Right renal cortex interstitium (tissue), 3 donors: ENCODE measurements around the gene SRRM2. TPM values are rescaled to one million over a fixed set of nuclear protein-coding genes. Genes with fewer than 3 reads are reported as not detected.
"Not testable (repeated sequence)": the region's sequence is repeated elsewhere in the genome, so short reads cannot be mapped to it uniquely, and the experiment has no call there.

Experiments used
- DNase-seq, 3 donors: peaks; one replicate each; pipeline ENCODE4 v3.0.0-alpha.2; 2013; ENCODE audit warnings: low read depth in 3 of 3, low spot score in 2 of 3
- polyA plus RNA-seq, 3 donors: library from polyadenylated mRNA; unstranded; fragments of 120-200 nt; gene quantifications; one replicate each; pipeline ENCODE4 v1.2.1, GENCODE V29; 2013; ENCODE audit not compliant: insufficient read length in 3 of 3

SRRM2 gene
- polyA plus RNA-seq, 3 donors = 383 to 548 (median 392) TPM

DNA sequence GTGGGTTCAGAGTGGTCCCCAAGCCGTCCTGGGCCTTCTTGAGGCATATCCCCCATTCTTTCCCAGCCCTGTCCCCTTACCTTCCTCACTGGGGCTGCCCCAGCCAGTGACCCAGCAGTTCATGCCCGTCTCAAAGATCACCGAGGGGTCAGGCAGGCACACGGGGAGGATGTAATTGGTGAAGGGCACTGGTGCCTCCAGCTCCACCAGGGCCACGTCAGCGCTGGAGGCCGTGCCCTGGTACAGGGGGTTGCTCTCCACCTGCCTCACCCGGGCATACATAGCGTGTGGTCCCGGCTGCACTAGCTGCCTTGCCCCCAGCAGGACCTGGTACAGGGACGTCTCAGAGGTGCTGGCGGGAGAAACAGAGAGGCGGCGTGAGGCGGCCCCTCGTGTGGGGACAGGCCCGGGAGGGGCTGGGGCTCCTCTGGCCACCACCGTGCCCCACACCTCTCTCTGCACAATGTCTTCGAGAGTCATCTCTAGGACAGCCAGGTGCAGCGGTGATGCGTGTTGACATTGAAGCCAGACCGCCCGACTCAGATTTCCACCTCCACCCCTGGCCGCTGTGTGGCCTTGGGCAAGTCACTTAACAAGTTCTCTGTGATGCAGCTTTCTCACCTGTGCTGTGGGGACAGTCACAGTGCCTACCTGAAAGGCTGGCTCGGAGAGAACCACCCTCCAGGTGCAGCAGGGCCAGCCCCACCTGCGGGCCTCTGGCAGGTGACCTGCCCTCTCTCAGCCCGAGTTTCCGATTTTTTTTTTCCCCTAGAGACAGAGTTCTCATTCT, 38.3 kb upstream of the SRRM2 start:
- DNase-seq = no peak

DNA sequence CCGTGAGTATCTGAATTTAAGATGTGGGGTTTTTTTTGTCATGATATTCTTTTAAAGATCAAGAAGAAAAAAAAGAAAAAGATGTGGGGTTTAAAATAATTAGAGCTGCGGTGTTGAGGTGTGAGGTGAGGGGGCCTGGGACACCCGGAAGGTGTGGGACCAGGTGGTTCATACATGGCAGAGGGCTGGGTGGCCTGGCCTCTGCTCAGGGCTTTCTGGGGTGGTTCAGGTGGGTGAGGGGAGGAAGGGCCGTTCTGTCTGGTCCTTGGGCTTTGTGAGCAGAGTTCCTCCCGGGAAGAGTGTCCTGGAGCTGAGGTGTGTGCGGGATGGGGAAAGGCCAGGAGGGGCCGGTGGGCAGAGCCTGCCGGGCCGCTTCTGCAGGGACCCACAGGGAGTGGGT, 37.4 kb upstream of the SRRM2 start:
- DNase-seq = no peak

DNA sequence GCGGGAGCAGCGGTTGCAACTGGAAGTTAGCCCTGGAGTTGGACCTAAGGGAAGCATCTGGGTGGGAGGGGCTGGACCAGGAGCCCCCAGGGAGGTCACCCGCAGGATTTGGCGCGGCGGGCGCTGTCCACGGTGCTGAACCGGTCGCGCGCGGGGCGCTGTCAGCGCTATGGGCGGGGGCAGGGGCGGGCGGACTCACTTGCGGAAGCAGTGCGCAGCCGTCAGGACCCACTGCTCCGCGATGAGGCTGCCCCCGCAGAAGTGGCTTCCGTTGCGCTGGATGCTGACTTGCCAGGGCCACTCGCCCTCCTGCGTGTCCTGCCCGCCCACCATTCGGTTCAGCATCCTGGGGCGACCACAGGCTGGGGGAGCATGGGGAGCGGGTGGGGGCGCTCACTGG, 36.9 kb upstream of the SRRM2 start:
- peak in 2 of 3 donors; percentile 31 to 51 for DNase-seq

DNA sequence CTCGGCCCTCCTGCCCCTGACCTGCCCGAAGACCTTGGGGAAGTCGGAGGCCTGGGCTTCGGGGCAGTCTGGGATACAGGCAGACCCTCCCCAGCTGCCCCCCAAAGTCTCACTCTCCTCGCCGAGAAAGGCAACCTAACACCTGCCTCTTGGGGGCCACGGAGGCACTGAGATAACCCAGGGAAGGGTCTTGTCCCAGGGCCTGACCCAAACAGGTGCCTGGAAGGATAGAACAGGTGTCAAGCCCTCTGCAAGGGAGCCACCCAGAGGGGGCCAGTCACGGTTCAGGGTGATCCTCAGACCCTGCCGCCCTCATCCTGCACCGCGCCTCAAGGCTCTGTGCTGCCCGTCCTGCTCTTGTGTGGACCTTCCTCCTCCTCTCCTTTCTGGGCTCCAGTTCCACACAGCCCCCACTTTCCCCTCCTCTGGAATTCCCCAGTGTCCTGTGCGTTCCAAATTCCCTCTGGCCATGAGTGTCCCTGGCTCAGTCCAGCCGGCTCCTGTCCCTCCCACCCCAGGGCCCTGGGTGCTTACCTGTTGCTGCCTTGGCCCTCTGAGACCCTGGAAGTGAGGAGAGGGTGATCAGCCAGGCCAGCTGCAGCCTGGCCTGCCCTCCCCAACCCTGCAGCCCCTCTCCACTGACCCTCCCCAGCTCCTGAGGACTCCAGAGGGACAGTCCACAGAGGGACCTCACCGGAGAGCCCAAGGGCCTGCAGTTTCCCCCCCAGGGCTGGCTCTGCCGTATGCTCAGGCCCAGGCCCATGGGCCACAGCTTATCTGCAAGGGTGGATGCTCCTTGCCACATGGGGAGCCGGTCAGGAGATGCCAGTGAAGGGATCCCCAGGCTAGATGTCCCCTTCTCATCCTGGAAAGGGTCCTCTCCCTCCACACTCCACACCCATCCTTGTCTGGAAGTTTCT, 36.2 kb upstream of the SRRM2 start:
- DNase-seq = no peak

DNA sequence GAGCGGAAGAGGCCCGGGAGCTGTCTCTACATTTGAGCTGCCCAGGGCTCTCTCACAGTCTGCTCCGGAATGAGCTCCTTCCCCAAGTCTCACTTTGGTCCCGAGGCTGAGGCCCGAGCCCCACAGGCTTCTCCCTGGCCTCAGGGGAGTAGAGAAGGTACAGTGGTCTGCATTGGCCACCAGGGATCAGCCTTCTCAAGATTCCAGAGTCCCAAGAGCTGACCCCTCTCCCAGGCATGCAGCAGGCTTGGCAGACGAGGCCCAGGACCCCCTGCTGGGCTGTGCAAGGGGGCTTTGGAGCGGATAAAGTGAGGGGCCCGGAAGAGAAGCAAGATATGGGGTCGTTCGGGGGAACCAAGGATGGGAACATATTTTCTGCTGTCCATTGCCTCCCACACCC, 35.5 kb upstream of the SRRM2 start:
- DNase-seq = no peak

DNA sequence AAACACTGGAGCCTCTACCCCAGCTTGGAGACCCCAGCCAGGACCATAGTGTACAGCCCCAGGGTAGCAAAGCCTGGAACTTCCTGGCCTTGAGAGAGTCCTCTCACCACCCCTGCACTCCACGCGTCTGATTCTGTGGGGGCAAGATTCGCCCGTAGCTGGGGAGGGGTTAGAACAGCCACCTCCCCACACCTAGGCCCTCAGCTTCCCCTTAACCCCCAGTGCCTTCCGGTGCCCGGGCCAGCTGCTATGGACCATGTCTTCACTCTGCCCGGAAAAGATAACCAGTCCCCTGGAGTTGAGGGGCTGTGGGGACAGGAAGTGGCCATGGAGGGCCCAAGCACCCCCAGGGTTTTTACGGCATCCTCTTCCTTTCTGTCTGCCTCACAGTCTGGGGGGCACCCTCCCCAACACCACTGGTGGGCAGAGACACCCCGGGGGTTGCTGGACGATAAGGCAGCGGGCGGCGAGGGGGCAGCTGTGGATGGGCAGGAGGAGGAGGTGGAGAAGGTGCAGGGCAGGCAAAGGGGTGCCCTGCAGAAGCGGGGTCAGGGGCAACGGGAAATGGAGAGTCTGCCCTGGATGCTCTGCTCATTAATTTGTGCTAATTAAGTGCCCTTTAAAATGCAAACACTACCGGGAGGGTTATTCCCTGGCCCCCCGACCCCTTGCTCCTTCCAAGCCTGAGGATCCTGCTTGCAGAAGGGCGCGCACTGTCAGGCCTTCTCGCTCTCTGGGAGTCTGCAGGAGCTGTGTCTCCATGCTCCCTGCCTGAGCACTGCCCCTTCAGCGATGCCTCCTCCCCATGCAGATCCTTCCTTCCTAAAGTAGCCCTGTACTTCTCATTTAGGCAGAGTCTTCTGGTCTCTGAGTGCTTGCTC, 34.8 kb upstream of the SRRM2 start:
- no peak for DNase-seq

DNA sequence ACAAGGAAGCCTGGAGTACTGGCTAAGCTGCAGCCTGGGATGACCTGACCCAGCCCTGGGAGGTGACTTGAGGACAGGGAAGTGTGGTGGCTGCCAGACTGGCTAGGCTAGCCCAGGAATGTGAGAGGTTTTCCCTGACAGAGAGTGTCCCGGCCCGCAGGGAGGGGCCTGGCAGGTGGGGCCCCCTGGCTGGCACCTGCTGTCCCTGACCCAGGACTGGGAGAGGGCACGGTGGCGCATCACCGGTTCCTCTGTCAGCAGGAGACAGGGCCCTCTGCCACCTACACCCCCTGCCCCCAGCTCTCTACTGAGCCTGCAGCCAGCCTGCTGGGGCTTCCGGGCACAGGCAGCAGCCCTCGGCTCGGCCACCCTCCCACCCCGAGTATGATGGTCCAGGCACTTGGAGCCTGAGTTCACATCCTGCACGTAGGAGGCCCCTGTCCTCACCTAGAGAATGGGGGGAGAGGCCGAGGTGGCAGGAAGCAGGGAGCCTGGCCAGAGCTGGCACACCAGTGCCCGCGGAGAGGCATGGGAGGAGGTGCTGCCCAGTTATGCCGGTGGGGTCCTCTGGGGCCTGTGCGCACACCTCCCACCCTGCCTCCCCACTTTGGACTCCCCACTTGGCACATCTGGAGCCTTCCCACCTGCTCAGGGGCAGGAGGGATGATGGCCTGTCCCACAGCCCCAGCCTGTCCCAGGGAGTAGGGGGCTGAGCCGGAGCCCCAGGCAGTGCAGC, 32.9 kb upstream of the SRRM2 start:
- no peak for DNase-seq

DNA sequence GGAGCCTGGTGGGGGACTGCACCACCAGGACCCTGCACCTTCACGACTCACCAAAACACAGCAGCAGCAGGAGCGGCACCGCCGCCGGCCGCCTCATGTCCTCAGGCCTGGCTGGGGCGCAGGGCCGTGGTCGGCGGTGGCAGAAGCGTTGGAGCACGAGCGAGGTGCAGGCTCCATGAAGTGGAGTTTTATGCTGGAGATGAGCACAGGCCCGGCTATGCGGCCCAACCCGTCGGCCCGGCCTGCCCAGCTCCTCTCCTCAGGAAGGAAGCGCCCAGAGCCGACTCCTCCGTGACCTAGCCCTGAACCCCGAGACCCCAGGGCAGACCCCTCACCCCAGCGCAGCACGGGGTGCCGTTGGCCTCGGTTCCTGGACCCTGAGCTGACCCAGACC, 32.4 kb upstream of the SRRM2 start, which contains the start of gene PRSS27:
PRSS27 (minus strand) TSS at position 161 of the 394 bp plus-strand sequence; CDS start at position 97, 64 bp downstream.
- no peak for DNase-seq

DNA sequence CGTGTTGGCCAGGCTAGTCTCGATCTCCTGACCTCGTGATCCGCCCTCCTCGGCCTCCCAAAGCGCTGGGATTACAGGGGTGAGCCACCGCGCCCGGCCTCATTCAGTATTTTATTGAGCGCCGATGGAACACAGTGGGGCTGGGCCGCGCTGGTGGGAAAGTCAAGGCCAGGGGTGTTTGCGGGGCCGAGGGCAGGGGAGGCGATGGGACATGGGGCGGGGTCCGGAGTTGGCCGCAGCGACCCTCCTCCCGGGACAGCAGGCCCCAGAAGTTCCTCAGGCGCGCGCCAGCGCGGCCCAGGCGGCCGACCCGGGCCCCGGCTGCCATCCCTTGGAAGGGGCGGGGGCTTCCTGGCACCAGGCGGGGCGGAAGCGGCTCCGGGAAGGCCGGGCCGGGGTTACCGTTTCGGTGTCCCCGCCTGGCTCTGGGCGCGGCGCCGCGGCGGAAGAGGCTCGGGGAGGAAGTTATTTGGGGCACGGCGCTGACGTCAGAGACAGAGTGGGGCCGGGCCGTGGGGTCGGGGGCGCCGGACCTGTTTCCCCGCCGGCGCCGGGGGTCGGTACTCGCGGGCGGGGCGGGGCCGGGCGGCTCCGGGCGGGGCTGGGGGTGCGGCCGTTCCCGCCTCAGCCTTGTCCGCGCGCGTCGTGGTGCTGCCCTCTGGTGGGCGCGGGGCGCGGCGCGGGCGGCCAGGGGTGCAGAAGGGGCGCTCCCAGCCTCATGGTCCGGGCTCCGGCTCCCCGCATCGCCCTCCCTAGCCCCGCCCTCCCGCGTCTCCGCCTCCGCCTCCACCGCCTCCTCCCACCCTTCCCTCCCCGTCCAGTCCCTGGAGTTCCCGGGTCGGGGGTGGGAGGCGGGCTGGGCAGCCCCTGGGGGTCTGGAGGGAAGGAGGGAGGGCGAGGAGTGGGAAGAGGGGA, 31.5 kb upstream of the SRRM2 start:
- peak; percentile 38 to 65 (median 55) for DNase-seq

DNA sequence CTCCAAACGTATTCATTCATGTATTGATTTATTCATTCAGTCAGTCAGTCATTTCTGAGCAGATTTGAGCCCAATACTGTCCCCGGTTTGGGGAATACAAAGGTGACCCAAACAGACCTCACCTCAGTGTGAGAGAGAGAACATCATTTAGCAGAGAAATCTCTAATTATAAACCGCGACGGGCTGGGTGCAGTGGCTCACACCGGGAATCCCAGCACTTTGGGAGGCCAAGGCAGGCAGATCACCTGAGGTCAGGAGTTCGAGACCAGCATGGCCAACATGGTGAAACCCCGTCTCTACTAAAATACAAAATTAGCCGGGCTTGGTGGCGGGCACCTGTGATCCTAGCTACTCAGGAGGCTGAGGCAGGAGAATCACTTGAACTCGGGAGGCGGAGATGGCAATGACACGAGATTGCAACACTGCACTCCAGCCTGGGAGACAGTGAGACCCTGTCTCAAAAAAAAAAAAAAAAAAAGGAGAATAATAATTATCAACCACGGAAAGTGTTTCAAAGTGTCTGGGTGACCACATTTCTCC, 30.7 kb upstream of the SRRM2 start:
- DNase-seq = not testable (repeated sequence)

DNA sequence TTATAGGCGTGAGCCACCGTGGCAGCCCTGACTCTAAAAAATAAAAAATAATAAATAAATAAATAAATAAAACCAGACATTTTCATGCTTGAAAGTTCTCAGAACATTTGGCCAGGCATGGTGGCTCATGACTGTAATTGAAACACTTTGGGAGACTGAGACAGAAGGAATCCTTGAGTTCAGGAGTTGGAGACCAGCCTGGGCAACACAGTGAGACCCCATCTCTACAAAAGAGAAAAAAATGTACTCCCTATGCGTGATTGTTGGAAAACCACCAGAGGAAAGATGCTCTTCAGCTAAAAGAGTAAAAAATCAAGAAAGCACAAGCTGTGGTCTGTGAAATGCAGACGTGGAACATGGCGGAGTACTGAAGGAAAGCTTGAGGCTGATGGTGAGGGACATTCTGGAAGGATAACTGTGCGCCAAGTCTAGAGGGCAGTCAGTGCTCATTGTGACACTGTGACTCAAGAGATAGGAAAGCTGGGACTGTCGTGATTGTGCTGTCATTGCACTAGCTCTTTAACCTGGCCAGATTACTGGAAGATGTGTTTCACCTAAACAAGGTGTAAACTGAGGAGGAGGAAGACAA, 28.3 kb upstream of the SRRM2 start:
- no peak for DNase-seq

DNA sequence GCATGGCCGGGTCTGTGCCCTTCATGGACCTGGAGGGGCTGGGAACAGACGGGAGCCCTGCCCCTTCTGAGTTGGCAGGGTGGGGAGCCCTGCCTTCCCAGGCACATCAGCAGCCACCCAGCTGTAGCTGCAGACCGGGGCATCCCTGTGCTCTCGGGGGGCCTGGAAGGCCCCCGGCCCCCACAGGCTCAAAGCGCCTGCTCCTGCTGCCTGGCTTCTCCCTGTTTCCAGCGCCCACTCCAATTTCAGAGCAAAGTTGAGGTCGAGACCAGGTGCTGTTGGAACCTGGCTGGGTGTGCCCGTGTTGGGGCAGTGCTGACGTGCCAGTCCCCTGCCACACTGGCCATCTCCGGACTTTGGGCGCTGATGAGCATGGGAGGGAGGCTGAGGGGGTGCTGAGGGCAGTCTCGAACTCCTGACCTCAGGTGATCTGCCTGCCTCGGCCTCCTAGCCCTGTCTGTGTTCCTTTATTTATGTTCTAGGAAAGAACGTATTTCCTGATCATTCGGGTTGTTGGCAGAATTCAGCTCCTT, 27.6 kb upstream of the SRRM2 start:
- no peak for DNase-seq

DNA sequence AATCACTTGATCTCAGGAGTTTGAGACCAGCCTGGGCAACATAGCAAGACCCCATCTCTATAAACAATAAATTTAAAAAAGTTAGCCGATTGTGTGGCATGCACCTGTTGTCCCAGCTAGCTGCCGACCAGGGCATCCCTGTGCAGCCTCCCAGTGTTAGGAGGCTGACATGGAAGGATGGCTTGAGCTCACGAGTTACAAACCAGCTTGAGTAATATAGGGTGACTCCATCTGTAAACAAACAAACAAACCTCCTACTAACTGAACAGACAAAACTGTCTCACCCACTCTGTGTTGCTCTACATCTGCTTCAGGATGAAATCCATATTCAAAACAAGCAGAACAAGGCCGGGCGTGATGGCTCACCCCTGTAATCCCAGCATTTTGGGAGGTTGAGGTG, 25.5 kb upstream of the SRRM2 start:
- DNase-seq = no peak

DNA sequence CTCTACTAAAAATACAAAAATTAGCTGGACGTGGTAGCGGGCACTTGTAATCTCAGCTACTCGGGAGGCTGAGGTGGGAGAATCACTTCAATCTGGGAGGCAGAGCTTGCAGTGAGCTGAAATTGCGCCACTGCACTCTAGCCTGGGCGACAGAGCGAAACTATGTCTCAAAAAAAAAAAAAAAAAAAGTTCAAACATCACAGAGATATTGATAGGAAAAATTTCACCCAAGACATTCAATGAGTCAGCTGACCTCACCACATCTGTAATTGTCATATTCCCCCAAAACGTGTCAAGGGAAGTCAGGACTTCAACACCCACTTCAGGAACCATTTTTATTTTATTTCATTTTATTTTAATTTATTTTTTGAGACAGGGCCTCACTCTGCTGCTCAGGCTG, 24.4 kb upstream of the SRRM2 start:
- DNase-seq = no peak

DNA sequence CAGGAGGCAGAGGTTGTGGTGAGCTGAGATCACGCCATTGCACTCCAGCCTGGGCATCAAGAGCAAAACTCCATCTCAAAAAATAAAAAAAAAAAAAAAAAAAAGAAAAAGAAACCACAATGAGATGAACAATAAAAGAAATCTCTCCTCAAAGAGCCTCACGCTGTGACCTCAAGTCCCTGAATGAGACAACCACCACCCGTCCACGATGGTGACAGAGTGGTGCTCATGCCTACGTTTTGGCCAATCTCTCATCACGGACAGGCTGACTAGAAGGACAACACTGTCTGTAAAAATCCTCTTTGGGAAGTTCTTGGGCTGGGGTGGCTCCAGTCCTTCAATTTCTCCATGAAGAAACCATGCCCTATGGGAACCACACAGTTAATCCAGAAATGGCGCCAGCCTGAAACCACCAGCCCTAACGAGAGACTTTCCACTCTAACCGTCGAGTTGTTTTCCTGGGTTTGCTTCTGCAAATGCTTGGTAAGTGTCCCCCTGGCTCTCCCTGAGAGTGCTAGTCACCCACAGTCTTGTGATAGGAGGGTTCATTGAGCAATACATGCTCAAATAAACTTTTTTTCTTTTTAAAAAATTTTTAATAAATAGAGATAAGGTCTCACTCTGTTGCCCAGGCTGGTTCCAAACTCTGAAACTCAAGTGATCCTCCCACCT, 17.5 kb upstream of the SRRM2 start:
- no peak for DNase-seq

DNA sequence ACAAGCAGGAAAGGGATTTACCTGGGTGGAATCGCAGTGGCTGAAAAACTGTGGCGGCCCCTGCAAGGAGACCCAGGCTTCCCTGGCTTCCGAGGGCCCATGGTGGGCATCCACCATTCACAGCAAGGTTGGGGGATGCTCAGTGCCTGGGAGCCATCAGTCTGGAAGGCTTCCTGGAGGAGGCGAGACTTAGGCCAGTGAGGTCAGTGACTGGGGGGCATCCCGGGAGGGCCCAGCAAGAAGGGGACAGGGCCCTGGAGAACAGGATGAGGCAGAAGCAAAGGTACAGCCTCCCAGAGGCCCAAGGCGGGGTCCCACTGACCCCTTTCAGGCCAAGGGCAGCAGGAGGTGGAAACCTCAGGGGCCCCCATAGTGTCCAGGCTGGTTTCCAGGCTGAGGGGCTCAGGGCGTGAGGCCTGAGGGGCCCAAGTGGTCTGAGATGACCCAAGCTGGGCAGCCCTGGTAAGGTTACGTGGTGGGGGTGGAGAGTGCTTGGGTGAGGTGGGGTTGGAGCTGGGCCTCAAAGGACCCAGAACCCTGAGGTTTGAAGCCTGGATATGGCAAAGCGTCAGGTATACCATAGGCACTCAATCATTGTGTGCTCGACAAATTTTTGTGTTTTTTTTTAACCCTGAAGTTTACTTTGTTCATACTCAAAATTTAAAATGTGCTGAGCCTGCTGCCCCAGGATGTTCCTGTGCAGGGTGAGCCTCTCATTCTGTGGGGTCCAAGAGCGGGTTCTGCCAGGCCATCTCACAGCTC, 15.8 kb upstream of the SRRM2 start:
- DNase-seq = no peak

DNA sequence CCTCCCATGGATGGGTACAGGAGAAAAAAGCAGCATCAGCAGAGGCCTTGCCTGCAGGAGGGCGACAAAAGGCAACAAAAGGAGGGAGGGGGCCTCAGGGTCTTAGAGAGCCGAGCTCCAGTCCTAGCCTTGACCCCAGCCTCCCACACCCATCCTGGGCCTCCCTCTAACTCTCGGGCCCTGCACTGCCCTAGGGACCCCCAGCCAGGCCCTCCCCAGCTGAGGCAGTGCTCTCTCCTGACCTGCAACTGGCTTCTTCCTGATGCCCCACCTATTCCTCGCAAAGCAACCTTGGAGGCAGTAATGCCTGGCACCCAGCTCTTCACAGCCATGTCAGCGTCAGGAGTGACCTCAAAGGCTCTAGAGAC, 15.2 kb upstream of the SRRM2 start:
- no peak for DNase-seq
